ENCODE results near the gene SERP2. TPM values are rescaled to one million over a fixed set of nuclear protein-coding genes. Genes with fewer than 3 reads are reported as not detected.
A peak's percentile ranks its signal among the peaks of the same experiment; 100 is the strongest.

Gene SERP2
- total and polyA plus RNA-seq, 9 of the 15 experiments (the other 6 are each of a cell fraction or from before 2014, with no cell fraction given): 0.13 TPM; not detected in 8

GRCh38 chr13:44397766-44398223 lies 24.2 kb downstream of the SERP2 start (continued):
- TF ChIP-seq ZFP30 (CRISPR knock-in tag; IDR thresholded peaks at IDR 0.05; ENCODE audit: borderline replicate concordance) (no peak), ZNF3 (CRISPR knock-in tag; IDR thresholded peaks at IDR 0.05) (no peak), ZHX1 (conservative IDR thresholded peaks at IDR 0.05; ENCODE audit: low read length) (no peak), ETV6 (IDR thresholded peaks at IDR 0.05; ENCODE audit: borderline replicate concordance in 1 of 2, low read depth in 2 of 2, low read length in 1 of 2) (no peak), ETV6 (CRISPR knock-in tag; IDR thresholded peaks at IDR 0.05; ENCODE audit: borderline replicate concordance) (no peak), RERE (CRISPR knock-in tag; IDR thresholded peaks at IDR 0.05; ENCODE audit: borderline replicate concordance) (no peak), FOXO4 (CRISPR knock-in tag; IDR thresholded peaks at IDR 0.05) (no peak), SMAD1 (IDR thresholded peaks at IDR 0.05; ENCODE audit: low read depth, low read length, partially characterized antibody) (no peak), CREB5 (CRISPR knock-in tag; IDR thresholded peaks at IDR 0.05) (no peak), ELF4 (CRISPR knock-in tag; IDR thresholded peaks at IDR 0.05) (no peak), ZFP1 (CRISPR knock-in tag; IDR thresholded peaks at IDR 0.05) (no peak), CXXC5 (CRISPR knock-in tag; IDR thresholded peaks at IDR 0.05) (no peak), ZNF311 (CRISPR knock-in tag; IDR thresholded peaks at IDR 0.05) (no peak), MAFK (IDR thresholded peaks at IDR 0.05; ENCODE audit: low read length) (peak; percentile 39; the same call in 1 of the 2 replicates), ATF6 (CRISPR knock-in tag; IDR thresholded peaks at IDR 0.05) (no peak)

Measured in K562 (cell line).